ENCODE data around the gene MAP3K5.

MAP3K5 gene

DNA sequence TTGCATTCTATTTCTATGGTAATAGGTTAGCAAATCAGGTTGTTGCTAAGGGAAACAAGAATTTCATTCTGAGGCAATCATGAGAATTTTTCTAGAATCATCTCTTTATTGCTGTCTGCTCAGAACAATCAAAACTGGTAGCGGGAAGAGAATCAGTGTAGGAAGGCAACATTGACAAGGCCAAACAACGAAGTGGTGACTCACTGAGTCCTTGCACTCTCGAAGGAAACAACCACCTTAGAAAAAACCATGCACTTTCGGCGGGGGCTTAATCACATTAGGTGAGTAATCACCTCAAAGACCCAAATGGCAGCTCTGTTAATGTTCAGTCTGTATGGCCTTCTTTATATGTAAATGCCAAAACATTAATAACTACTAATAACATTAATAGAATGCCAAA is 163.3 kb downstream of the MAP3K5 start:
- DNase-seq (ENCODE audit: extremely low read depth, low read depth): no peak
- no peak for TF ChIP-seq CTCF (IDR thresholded peaks at IDR 0.05; ENCODE audit: low read depth, low read length)

DNA sequence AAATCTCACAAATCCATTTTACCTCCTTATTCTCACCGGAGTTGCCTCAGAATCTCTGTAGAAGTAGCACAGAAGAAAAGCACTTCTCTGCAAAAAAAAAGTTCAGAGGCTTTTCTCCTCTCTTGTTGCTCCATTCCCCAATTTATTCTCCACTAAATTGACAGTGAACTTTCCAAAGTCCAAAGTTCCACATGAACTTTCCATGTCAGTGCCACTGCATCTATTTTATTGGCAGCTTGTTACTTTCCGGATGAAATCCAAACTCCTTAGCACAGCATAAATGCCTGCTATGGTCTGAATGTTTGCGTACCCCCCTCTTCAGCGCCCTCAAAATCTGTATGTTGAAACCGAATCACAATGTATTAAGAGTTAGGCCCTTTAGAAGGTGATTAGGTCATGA is 165.1 kb downstream of the MAP3K5 start:
- TF ChIP-seq CTCF (IDR thresholded peaks at IDR 0.05; ENCODE audit: low read depth, low read length): no peak

GRCh38 chr6:136625293-136625692 is 167.0 kb downstream of the MAP3K5 start:
- no peak for DNase-seq (ENCODE audit: extremely low read depth, low read depth)

More for the DNA sequence above, 165.1 kb downstream of the MAP3K5 start:
- DNase-seq (ENCODE audit: extremely low read depth, low read depth): no peak

GRCh38 chr6:136624347-136624746 is 167.9 kb downstream of the MAP3K5 start:
- TF ChIP-seq CTCF (IDR thresholded peaks at IDR 0.05; ENCODE audit: low read depth, low read length): no peak
- no peak for DNase-seq (ENCODE audit: extremely low read depth, low read depth)

More at GRCh38 chr6:136625293-136625692, 167.0 kb downstream of the MAP3K5 start:
- no peak for TF ChIP-seq CTCF (IDR thresholded peaks at IDR 0.05; ENCODE audit: low read depth, low read length)

DNA sequence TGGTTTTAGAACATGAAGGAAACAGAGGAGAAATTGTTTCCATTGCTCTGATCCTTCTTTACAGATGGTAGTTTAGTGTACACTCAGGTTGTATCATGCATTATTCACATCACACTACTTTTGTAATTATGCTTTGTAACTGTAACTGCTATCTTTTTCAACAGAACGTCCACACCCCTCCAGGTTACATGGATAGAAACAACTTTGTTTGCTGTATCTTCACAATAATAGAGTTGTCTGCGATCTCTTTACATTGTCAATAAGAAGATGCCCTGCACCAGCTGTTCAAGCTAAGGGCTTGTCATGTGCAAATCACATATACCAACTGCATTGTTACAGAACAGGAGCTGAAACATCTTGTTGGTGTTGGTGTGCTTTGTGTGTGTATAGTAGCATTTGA is 174.2 kb downstream of the MAP3K5 start:
- no peak for DNase-seq (ENCODE audit: extremely low read depth, low read depth)
- no peak for TF ChIP-seq CTCF (IDR thresholded peaks at IDR 0.05; ENCODE audit: low read depth, low read length)

DNA sequence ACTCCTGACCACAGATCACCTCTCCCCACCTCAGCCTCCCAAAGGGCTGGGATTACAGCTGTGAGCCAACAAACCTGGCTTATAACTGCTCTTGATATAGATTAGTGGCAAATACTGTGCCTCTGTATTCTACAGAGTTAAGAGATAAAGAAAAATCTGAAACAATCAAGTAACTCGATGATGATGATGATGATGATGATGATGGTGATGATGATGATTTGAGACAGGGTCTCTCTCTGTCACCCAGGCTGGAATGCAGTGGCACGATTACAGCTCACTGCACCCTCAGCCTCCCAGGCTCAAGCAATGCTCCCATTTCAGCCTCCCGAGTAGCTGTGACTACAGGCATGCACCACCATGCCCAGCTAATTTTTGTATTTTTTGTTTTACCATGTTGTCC is 175.8 kb downstream of the MAP3K5 start:
- TF ChIP-seq CTCF (IDR thresholded peaks at IDR 0.05; ENCODE audit: low read depth, low read length): no peak
- DNase-seq (ENCODE audit: extremely low read depth, low read depth): no peak

DNA sequence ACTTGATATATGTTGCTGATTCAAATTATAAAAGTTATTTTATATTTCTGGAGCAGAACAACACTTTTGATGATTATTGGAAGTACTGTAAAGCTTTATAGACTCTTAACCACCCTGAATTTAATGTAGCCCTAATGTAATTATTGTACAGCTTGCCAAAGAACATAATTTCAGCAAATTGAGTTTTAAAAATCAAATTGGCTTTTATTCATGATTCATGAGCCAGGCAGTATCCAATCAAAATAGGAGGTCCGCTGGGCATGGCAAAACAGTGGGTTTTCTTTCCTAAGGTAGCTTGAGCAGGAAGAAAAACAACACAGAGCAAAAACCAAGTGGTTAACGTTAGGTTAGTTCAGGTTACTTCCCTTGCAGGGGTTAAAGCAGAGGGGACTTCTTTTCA is 177.3 kb downstream of the MAP3K5 start:
- no peak for DNase-seq (ENCODE audit: extremely low read depth, low read depth)
- no peak for TF ChIP-seq CTCF (IDR thresholded peaks at IDR 0.05; ENCODE audit: low read depth, low read length)
